Neutrophil (primary cell): ENCODE results near the gene MS4A1.
"Not testable (repeated sequence)": the region's sequence is repeated elsewhere in the genome, so short reads cannot be mapped to it uniquely, and the experiment has no call there.

Experiments used
- H3K27ac ChIP-seq: fragments of 200-600 bp; sonication (generic); 2 replicates; pipeline ENCODE4 v1.5.1; 2016; ENCODE audit warnings: mild to moderate bottlenecking, moderate library complexity
- H3K27me3 ChIP-seq: fragments of 200-600 bp; sonication (generic); 2 replicates; pipeline ENCODE4 v1.6.0; 2016; ENCODE audit warnings: mild to moderate bottlenecking
- H3K36me3 ChIP-seq: fragments of 200-600 bp; sonication (generic); 2 replicates; pipeline ENCODE4 v1.5.1; 2017
- H3K4me1 ChIP-seq, 2 experiments: fragments of 200-600 bp in 1 of 2; sonication (generic) in 1 of 2; 1 replicate in 1 of 2; 2 replicates in 1 of 2; pipeline versions ENCODE4 v1.5.1 to v1.6.1; 2013 to 2016; ENCODE audit warnings: low read depth in 1 of 2, low read length in 1 of 2, mild to moderate bottlenecking in 1 of 2, moderate library complexity in 1 of 2; ENCODE audit not compliant: control insufficient read depth in 1 of 2, insufficient read depth in 1 of 2
- H3K4me3 ChIP-seq, 2 experiments: fragments of 200-600 bp in 1 of 2; sonication (generic) in 1 of 2; 1 replicate in 1 of 2; 2 replicates in 1 of 2; pipeline ENCODE4 v1.5.1; 2013 to 2016; ENCODE audit warnings: low read depth in 1 of 2, low read length in 1 of 2, mild to moderate bottlenecking in 1 of 2, moderate library complexity in 1 of 2
- H3K9me3 ChIP-seq: fragments of 200-600 bp; sonication (generic); 2 replicates; pipeline ENCODE4 v1.5.1; 2016
- TF ChIP-seq, protein P1 (sequence below): fragments of 200-600 bp; sonication (generic); IDR thresholded peaks from 2 replicates; pipeline ENCODE4 v1.5.1; 2016; ENCODE audit warnings: antibody characterized with exemption

MS4A1 gene

DNA sequence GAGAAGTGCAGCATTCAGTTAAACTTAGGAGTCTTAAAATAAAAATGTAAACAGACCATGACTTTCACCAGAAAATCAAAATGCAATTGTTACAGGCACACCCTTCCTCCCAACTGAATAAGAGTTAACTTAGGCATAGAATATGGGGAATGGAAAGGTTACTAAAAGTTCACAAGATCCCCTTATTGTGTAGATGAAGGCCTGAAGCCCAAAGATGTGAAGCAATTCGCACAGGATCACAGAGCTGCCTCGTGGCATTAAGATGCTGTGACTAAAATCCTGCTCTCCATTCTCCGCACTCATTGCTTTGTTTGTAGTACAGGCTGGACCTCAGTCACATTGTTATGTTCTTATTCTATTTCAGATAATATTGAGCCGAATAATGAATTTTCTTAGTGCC, 22.2 kb upstream of the MS4A1 start:
- Histone ChIP-seq H3K4me1 (no peaks in the 10 kb centered on the region), H3K9me3 (no peaks in the 10 kb centered on the region), H3K4me3 (no peak overlapping the region), H3K27me3 (no peaks in the 10 kb centered on the region), H3K27ac (no peak overlapping the region), H3K36me3 (no peaks in the 10 kb centered on the region)
- TF ChIP-seq, protein P1, sequence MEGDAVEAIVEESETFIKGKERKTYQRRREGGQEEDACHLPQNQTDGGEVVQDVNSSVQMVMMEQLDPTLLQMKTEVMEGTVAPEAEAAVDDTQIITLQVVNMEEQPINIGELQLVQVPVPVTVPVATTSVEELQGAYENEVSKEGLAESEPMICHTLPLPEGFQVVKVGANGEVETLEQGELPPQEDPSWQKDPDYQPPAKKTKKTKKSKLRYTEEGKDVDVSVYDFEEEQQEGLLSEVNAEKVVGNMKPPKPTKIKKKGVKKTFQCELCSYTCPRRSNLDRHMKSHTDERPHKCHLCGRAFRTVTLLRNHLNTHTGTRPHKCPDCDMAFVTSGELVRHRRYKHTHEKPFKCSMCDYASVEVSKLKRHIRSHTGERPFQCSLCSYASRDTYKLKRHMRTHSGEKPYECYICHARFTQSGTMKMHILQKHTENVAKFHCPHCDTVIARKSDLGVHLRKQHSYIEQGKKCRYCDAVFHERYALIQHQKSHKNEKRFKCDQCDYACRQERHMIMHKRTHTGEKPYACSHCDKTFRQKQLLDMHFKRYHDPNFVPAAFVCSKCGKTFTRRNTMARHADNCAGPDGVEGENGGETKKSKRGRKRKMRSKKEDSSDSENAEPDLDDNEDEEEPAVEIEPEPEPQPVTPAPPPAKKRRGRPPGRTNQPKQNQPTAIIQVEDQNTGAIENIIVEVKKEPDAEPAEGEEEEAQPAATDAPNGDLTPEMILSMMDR: no peak

DNA sequence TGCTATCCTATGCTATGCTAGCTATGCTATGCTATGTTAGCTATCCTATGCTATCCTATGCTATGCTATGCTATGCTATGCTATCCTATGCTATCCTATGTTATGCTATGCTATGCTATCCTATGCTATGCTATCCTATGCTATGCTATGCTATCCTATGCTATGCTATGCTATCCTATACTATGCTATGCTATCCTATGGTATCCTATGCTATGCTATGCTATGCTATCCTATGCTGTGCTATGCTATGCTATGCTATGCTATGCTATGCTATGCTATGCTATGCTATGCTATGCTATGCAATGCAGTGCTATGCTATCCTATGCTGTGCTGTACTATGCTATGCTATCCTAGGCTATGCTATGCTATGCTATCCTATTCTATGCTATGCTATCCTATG, 8.6 kb upstream of the MS4A1 start:
- peaks cover 0 to 11% of the 10 kb centered on the region in 2 experiments for H3K4me1 ChIP-seq
- H3K36me3 ChIP-seq: no peaks in the 10 kb centered on the region
- no peaks in the 10 kb centered on the region for H3K27me3 ChIP-seq
- TF ChIP-seq, protein P1: no peak
- no peak overlapping the region for H3K27ac ChIP-seq
- no peak overlapping the region for H3K4me3 ChIP-seq
- H3K9me3 ChIP-seq: no peaks in the 10 kb centered on the region

DNA sequence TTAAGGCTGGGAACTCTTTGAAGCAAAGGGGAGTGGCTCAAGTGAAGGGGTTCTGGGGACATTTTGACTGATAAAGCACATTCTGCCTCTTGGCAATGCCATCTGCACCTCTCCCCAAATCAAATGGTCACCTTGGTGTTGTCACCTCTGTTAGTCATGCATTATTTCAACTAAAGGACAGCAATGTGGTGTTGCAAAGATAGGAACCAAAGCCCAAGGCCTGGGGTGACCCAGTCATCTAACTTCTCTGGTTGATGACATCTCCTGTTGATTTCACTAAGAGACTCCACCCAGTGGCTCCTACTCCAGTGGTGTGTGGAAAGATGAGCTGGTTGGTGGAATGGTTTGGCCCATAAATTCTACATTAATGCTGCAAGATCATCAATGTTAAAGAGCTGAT, 7.8 kb upstream of the MS4A1 start:
- peaks cover 0 to 11% of the 10 kb centered on the region in 2 experiments for H3K4me1 ChIP-seq
- H3K9me3 ChIP-seq: no peaks in the 10 kb centered on the region
- no peak overlapping the region for H3K27ac ChIP-seq
- H3K27me3 ChIP-seq: no peaks in the 10 kb centered on the region
- TF ChIP-seq, protein P1: no peak
- H3K4me3 ChIP-seq: no peak overlapping the region
- H3K36me3 ChIP-seq: no peaks in the 10 kb centered on the region

DNA sequence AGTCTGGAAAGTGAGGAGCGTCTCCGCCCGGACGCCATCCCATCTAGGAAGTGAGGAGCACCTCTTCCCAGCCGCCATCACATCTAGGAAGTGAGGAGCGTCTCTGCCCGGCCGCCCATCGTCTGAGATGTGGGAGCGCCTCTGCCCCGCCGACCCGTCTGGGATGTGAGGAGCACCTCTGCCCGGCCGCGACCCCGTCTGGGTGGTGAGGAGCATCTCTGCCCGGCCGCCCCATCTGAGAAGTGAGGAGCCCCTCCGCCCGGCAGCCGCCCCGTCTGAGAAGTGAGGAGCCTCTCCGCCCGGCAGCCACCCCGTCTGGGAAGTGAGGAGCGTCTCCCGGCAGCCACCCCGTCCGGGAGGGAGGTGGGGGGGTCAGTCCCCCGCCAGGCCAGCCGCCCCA, 4.5 kb upstream of the MS4A1 start:
- H3K4me1 ChIP-seq: peaks cover 0 to 11% of the 10 kb centered on the region in 2 experiments
- not testable (repeated sequence) for H3K36me3 ChIP-seq, H3K4me3 ChIP-seq, H3K9me3 ChIP-seq, H3K27me3 ChIP-seq, H3K27ac ChIP-seq

DNA sequence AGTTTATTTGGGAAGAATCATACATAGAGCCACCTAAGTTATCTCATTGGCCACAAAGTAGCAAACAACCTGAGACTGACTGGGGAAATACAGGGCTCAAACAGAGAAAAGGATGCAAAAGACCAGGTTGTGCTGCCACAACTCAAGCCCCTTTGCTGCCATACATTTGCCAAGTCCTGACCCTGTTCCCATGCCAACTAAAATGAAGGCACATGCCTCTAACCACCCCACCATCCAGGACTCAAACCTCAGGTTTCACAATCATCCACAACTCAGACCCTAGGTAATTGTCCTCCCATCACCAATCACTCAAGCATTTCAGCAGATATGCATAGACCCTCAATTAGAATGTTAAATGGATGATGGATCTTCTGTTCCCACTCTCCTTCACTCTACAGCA, 1.4 kb upstream of the MS4A1 start:
- H3K36me3 ChIP-seq: no peaks in the 10 kb centered on the region
- H3K4me3 ChIP-seq: no peak overlapping the region
- TF ChIP-seq, protein P1: no peak
- H3K27ac ChIP-seq: no peak overlapping the region
- no peaks in the 10 kb centered on the region for H3K27me3 ChIP-seq
- no peaks in the 10 kb centered on the region for H3K9me3 ChIP-seq
- H3K4me1 ChIP-seq: no peaks in the 10 kb centered on the region

DNA sequence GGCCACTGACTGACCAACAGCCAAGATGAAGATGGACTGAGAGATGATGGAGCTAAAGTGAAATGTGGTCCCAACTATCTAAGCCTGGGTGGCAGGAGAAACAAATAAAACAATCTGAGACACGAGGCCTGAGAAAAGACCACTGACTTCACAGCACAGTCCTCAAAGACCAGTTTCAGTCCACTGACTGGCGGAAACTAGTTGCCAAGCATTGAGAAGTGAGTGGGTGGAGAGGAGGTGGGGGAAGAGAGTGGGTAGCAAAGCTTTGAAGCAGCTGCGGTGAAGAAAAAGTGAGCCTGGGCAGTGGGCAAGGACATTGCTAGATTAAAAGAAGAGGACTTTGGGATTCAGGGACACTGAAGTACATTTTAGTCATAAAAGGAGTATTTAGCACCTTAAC, 1.9 kb downstream of the MS4A1 start:
- Histone ChIP-seq H3K27me3 (no peaks in the 10 kb centered on the region), H3K4me3 (no peak overlapping the region)
- TF ChIP-seq, protein P1: no peak

More for the DNA sequence above, 1.9 kb downstream of the MS4A1 start:
- Histone ChIP-seq H3K4me1 (no peaks in the 10 kb centered on the region), H3K27ac (no peak overlapping the region), H3K9me3 (no peaks in the 10 kb centered on the region), H3K36me3 (no peaks in the 10 kb centered on the region)
